MCF 10A (cell line): ENCODE measurements around the gene VEGFB. TPM values are rescaled to one million over a fixed set of nuclear protein-coding genes. Genes with fewer than 3 reads are reported as not detected.

Experiments used
- BruUV-seq: library from RNA; stranded (reverse); fragments of 400-500 nt; replicated peaks from 2 replicates; lab custom pipeline; 2021; lab: Mats Ljungman, UMichigan
- CTCF ChIA-PET: fragments of 300-600 bp; sonication (Branson Sonifier 250); formaldehyde crosslinking; extraction: SDS; loops from one replicate; lab custom pipeline; 2021; ENCODE audit warnings: antibody characterized with exemption, inconsistent platforms; lab: Yijun Ruan, JAX
- POLR2A ChIA-PET: fragments of 300-600, 350-650 bp; sonication (Branson Sonifier 250); formaldehyde crosslinking; extraction: SDS; loops from one replicate; lab custom pipeline; 2020; ENCODE audit warnings: antibody characterized with exemption, inconsistent platforms; lab: Yijun Ruan, JAX
- DNase-seq: peaks from one replicate; pipeline ENCODE4 v3.0.0-alpha.2; 2018; ENCODE audit not compliant: unreplicated experiment
- H3K27ac Mint-ChIP-seq: one replicate; pipeline ENCODE4 v1.8.0; 2022; ENCODE audit warnings: mild to moderate bottlenecking, low read depth, mixed read lengths; ENCODE audit not compliant: unreplicated experiment
- H3K27me3 Mint-ChIP-seq: one replicate; pipeline ENCODE4 v1.8.0; 2022; ENCODE audit warnings: mixed read lengths; ENCODE audit not compliant: insufficient read depth, unreplicated experiment
- H3K36me3 Mint-ChIP-seq: one replicate; pipeline ENCODE4 v1.8.0; 2022; ENCODE audit warnings: mild to moderate bottlenecking, moderate library complexity, mixed read lengths; ENCODE audit not compliant: insufficient read depth, unreplicated experiment
- H3K4me1 Mint-ChIP-seq: one replicate; pipeline ENCODE4 v1.8.0; 2022; ENCODE audit warnings: mixed read lengths; ENCODE audit not compliant: insufficient read depth, unreplicated experiment
- H3K4me3 Mint-ChIP-seq: one replicate; pipeline ENCODE4 v1.8.0; 2022; ENCODE audit warnings: mild to moderate bottlenecking, moderate library complexity, mixed read lengths; ENCODE audit not compliant: unreplicated experiment
- H3K9me3 Mint-ChIP-seq: one replicate; pipeline ENCODE4 v1.8.0; 2022; ENCODE audit warnings: mixed read lengths; ENCODE audit not compliant: unreplicated experiment
- intact Hi-C: fragments of 100-400 bp; cut with micrococcal nuclease; formaldehyde crosslinking; loops from 2 replicates; pipeline ENCODE4 v1.14.1; 2022
- total RNA-seq: library from RNA; stranded (reverse); gene quantifications from 2 replicates; pipeline ENCODE4 v1.2.3, GENCODE V29; 2022
- TF ChIP-seq, protein P1 (sequence below): fragments of 200-600 bp; IDR thresholded peaks from one replicate; pipeline ENCODE4 v1.8.0; 2022; ENCODE audit warnings: antibody characterized with exemption, mild to moderate bottlenecking; ENCODE audit not compliant: unreplicated experiment

The VEGFB gene
- total RNA-seq, 1 experiment from 2014 or later, result 46.0 TPM

DNA sequence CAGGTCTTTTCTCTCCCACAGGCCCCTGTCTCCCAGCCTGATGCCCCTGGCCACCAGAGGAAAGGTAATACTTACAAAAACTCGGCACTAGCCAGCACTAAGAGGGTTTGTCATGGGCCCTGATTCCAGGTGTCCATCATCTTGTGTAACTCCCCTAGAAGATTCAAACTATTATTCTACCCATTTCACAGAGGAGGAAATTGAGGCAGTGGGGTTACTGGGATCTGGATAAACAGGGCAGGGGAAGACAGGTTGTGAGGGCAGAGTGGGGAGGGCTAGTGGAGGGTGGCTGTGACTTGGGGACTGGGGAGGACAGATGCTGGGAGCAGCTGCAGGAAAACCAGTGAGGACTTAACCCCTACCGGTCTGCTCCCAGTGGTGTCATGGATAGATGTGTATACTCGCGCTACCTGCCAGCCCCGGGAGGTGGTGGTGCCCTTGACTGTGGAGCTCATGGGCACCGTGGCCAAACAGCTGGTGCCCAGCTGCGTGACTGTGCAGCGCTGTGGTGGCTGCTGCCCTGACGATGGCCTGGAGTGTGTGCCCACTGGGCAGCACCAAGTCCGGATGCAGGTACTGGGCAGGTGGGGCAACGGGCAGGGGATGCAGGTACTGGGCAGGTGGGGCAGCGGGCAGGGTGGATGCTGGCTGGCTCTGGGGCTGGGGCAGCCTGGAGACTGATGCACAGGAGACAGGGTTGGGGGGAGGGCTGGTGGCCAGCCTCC lies 1.2 kb downstream of the VEGFB start:
- peak overlapping the region; percentile 73 for H3K4me3 Mint-ChIP-seq
- ChIA-PET CTCF (interaction anchor here (0.5 to 1.6 kb wide), 6 partner anchors 10 to 108 kb away, joined by 3 to 5 read pairs (median 3); partner anchors contain the start of gene TRMT112), POLR2A (interaction anchor here (0.6 to 1.7 kb wide), 7 partner anchors 9 to 554 kb away, joined by 3 to 5 read pairs (median 4); partner anchors contain the start of genes NUDT22, RTN3 and TRPT1)
- intact Hi-C loops, result no loop called here
- TF ChIP-seq, protein P1, sequence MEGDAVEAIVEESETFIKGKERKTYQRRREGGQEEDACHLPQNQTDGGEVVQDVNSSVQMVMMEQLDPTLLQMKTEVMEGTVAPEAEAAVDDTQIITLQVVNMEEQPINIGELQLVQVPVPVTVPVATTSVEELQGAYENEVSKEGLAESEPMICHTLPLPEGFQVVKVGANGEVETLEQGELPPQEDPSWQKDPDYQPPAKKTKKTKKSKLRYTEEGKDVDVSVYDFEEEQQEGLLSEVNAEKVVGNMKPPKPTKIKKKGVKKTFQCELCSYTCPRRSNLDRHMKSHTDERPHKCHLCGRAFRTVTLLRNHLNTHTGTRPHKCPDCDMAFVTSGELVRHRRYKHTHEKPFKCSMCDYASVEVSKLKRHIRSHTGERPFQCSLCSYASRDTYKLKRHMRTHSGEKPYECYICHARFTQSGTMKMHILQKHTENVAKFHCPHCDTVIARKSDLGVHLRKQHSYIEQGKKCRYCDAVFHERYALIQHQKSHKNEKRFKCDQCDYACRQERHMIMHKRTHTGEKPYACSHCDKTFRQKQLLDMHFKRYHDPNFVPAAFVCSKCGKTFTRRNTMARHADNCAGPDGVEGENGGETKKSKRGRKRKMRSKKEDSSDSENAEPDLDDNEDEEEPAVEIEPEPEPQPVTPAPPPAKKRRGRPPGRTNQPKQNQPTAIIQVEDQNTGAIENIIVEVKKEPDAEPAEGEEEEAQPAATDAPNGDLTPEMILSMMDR, result no peak
- no TSS peak for BruUV-seq
- peaks cover 35% of the 10 kb centered on the region for H3K36me3 Mint-ChIP-seq
- DNase-seq, result no peak
- no peaks in the 10 kb centered on the region for H3K9me3 Mint-ChIP-seq
- no peak overlapping the region for H3K27ac Mint-ChIP-seq
- H3K4me1 Mint-ChIP-seq, result peaks cover 26% of the 10 kb centered on the region
- no peaks in the 10 kb centered on the region for H3K27me3 Mint-ChIP-seq

DNA sequence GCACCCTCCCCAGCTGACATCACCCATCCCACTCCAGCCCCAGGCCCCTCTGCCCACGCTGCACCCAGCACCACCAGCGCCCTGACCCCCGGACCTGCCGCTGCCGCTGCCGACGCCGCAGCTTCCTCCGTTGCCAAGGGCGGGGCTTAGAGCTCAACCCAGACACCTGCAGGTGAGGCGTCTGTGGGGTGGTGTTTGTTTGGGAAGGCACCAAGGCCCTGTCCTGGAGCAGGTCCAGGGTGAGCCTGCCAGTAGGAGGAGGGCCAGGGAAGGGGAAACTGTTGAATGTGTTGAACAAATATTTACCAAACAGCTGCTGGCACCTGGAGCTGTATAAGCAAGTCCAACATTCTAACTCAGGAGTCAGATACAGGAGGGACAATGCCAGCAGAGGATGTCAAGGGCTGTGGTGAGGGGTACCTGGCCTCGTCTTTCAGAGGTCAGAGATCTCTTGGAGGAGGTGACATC lies 3.1 kb downstream of the VEGFB start:
- Mint-ChIP-seq H3K27me3 (no peaks in the 10 kb centered on the region), H3K27ac (peak overlapping the region; percentile 58), H3K36me3 (peaks cover 36% of the 10 kb centered on the region), H3K4me3 (no peak overlapping the region), H3K9me3 (no peaks in the 10 kb centered on the region), H3K4me1 (peaks cover 17% of the 10 kb centered on the region)
- intact Hi-C loops, result no loop called here
- ChIA-PET CTCF (interaction anchor here (0.5 to 1.8 kb wide), 3 partner anchors 12 to 33 kb away, joined by 3 to 6 read pairs (median 3); no protein-coding TSS in a partner anchor), POLR2A (no interaction called here)
- BruUV-seq, result no TSS peak
- TF ChIP-seq, protein P1, result no peak
- no peak for DNase-seq

DNA sequence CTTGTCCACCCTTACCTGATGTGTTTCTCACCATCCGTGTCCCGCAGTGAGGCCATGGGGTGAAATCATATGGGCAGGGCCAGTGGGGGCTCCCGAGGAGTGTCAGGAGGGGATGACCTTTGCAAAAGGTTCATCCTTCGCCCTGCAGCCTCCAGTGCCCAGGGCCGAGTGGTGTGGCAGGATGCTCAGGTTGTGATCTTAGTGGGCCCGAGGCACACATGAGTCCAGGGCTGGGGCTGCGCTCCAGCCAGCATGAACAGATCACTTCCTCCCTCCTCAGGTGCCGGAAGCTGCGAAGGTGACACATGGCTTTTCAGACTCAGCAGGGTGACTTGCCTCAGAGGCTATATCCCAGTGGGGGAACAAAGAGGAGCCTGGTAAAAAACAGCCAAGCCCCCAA lies 3.7 kb downstream of the VEGFB start:
- DNase-seq, result no peak
- Mint-ChIP-seq H3K36me3 (peaks cover 41% of the 10 kb centered on the region), H3K4me3 (no peak overlapping the region), H3K27ac (no peak overlapping the region), H3K27me3 (no peaks in the 10 kb centered on the region), H3K4me1 (peaks cover 15% of the 10 kb centered on the region), H3K9me3 (no peaks in the 10 kb centered on the region)
- no TSS peak for BruUV-seq
- ChIA-PET POLR2A (interaction anchor here (0.7 to 10.8 kb wide), 3 partner anchors 9 to 32 kb away, joined by 3 to 122 read pairs (median 73); partner anchors contain the start of genes DNAJC4, NUDT22, PPP1R14B and TRPT1), CTCF (interaction anchor here (1.4 to 1.8 kb wide), 2 partner anchors 13 to 33 kb away, joined by 5 to 6 read pairs; partner anchors contain the start of gene PLCB3)
- intact Hi-C loops, result no loop called here
- TF ChIP-seq, protein P1, result no peak

DNA sequence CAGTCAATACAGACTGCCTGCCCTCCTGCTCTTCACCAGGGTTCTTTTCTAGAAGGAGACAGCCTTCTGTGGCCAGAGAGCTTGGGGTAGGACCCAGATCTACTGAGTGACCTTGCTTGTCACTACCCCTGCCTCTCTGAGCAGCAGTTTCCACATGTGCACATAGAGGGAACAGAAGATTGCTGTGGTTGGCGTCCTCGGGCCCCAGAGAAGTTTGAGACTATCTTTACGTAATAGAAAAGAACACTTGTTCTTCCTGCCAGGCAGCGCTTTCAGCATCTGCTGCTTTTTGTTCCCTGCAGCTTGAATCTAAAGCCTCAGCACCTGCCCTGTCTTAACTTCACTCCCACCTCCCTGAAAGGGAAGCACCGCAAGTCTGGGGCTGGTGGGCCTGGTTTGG lies 4.6 kb downstream of the VEGFB start:
- Mint-ChIP-seq H3K4me3 (no peak overlapping the region), H3K27ac (no peak overlapping the region)

More for the DNA sequence above, 4.6 kb downstream of the VEGFB start:
- TF ChIP-seq, protein P1, result no peak
- Mint-ChIP-seq H3K36me3 (peaks cover 43% of the 10 kb centered on the region), H3K4me1 (peaks cover 23% of the 10 kb centered on the region), H3K27me3 (no peaks in the 10 kb centered on the region), H3K9me3 (no peaks in the 10 kb centered on the region)
- POLR2A ChIA-PET, result interaction anchor here (1.9 to 10.8 kb wide), 3 partner anchors 10 to 31 kb away, joined by 8 to 122 read pairs (median 73); partner anchors contain the start of genes DNAJC4, NUDT22, PLCB3 and TRPT1
- no TSS peak for BruUV-seq
- intact Hi-C loops, result no loop called here
- CTCF ChIA-PET, result interaction anchor here (1.4 kb wide), 1 partner anchor 12 kb away, joined by 5 read pairs; the partner anchor contains the start of gene PLCB3
- no peak for DNase-seq
